Colon (tissue), 2 donors: ENCODE measurements around the gene TLK2.

Experiments
- FAIRE-seq: peaks from 2 replicates; lab custom pipeline; 2012; peaks lifted over from hg19 to GRCh38; lab: Jason Lieb, UNC
- donor health status: control.
- donor health status: control.

The TLK2 gene

GRCh38 chr17:62629556-62630364 is 151.1 kb downstream of the TLK2 start:
- FAIRE-seq: no peak

GRCh38 chr17:62630365-62631085 is 151.9 kb downstream of the TLK2 start:
- no peak for FAIRE-seq

GRCh38 chr17:62631086-62631935 is 152.7 kb downstream of the TLK2 start:
- no peak for FAIRE-seq

- no peak for FAIRE-seq
Measured at GRCh38 chr17:62631936-62632924, 153.6 kb downstream of the TLK2 start.

GRCh38 chr17:62637809-62638208 is 159.2 kb downstream of the TLK2 start:
- no peak for FAIRE-seq

GRCh38 chr17:62641153-62641552 is 162.5 kb downstream of the TLK2 start:
- no peak for FAIRE-seq

DNA sequence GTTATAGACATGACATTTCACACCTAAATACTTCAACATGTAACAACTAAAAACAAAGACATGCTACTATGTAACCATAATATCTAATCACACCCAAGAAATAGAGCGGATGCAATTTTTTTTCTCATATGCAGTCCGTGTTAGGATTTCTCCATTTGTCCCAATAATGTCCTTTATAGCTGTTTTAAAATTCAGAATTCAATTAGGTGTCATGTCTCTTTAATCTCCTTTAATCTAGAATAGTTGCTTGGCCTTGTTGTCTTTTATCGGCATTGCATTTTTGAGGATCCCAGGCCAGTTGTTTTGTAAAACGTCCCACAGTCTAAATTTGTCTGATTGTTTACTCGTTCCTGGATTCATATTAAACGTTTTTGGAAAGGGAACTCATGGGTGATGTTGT is 163.3 kb downstream of the TLK2 start:
- FAIRE-seq: no peak

- no peak for FAIRE-seq
Measured at GRCh38 chr17:62643496-62643895, 164.9 kb downstream of the TLK2 start.

GRCh38 chr17:62644487-62645173 is 166.0 kb downstream of the TLK2 start:
- no peak for FAIRE-seq

- FAIRE-seq: no peak
Measured at GRCh38 chr17:62648251-62648955, 169.8 kb downstream of the TLK2 start.

- FAIRE-seq: no peak
Measured at GRCh38 chr17:62648956-62649294, 170.3 kb downstream of the TLK2 start.

- no peak for FAIRE-seq
Measured at GRCh38 chr17:62649570-62649969, 170.9 kb downstream of the TLK2 start.

- no peak for FAIRE-seq
Measured at GRCh38 chr17:62650587-62650986, 172.0 kb downstream of the TLK2 start.

GRCh38 chr17:62652251-62653001 is 173.8 kb downstream of the TLK2 start:
- no peak for FAIRE-seq

GRCh38 chr17:62653002-62653825 is 174.6 kb downstream of the TLK2 start:
- FAIRE-seq: no peak

- no peak for FAIRE-seq
Measured at GRCh38 chr17:62653826-62654761, 175.5 kb downstream of the TLK2 start.

DNA sequence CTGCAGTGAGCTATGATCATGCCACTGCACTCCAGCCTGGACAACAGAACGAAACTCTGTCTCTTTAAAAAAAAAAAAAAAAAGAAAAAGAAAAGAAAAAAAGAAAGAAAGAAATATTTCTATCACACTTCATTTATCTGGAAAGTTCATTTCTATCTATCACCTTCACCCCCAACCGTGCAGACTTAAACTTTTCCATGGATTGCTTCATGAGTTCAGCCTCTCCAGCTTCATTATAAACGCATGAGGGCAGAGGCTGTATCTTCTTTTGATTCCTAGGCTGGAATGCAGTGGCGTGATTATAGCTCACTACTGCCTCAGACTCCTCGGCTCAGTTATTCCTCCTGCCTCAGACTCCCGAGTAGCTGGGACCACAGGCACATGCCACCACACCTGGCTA is 177.0 kb downstream of the TLK2 start:
- no peak for FAIRE-seq
